Loucy (cell line): ENCODE results near the gene GABBR1.

Experiments
- H2AFZ ChIP-seq: fragments of 200-600 bp; sonication (generic); 2 replicates; pipeline ENCODE4 v1.6.0; 2016; ENCODE audit warnings: antibody characterized with exemption, mild to moderate bottlenecking, low read length, moderate library complexity
- H3F3A ChIP-seq: fragments of 200-600 bp; 2 replicates; pipeline ENCODE4 v1.6.0; 2016; ENCODE audit warnings: antibody characterized with exemption, low read depth, mild to moderate bottlenecking
- H3K27me3 ChIP-seq: fragments of 200-600 bp; sonication (generic); 2 replicates; pipeline ENCODE4 v1.6.1; 2014; ENCODE audit warnings: low read length, mild to moderate bottlenecking; ENCODE audit not compliant: insufficient read depth, poor library complexity, severe bottlenecking
- H3K36me3 ChIP-seq: fragments of 200-600 bp; sonication (generic); 2 replicates; pipeline ENCODE4 v1.6.1; 2016; ENCODE audit warnings: low read length; ENCODE audit not compliant: insufficient read depth
- H3K4me1 ChIP-seq: fragments of 200-600 bp; sonication (generic); 2 replicates; pipeline ENCODE4 v1.5.1; 2014; ENCODE audit warnings: low read length, mild to moderate bottlenecking; ENCODE audit not compliant: insufficient read depth, poor library complexity, severe bottlenecking
- H3K4me2 ChIP-seq: fragments of 200-600 bp; sonication (generic); 2 replicates; pipeline ENCODE4 v1.6.0; 2014; ENCODE audit warnings: antibody characterized with exemption, low read length, low read depth, mild to moderate bottlenecking; ENCODE audit not compliant: poor library complexity, severe bottlenecking
- H3K4me3 ChIP-seq: fragments of 200-600 bp; sonication (generic); 2 replicates; pipeline ENCODE4 v1.5.1; 2014; ENCODE audit warnings: low read length, mild to moderate bottlenecking, mixed read lengths; ENCODE audit not compliant: poor library complexity, severe bottlenecking
- H3K79me2 ChIP-seq: fragments of 200-600 bp; sonication (generic); 2 replicates; pipeline ENCODE4 v1.6.1; 2014; ENCODE audit warnings: low read length; ENCODE audit not compliant: insufficient read depth
- H3K9ac ChIP-seq: fragments of 200-600 bp; sonication (generic); 2 replicates; pipeline ENCODE4 v1.6.0; 2014; ENCODE audit warnings: mild to moderate bottlenecking, low read depth, low read length, moderate library complexity; ENCODE audit not compliant: poor library complexity, severe bottlenecking
- H3K9me2 ChIP-seq: fragments of 200-600 bp; sonication (generic); replicated peaks from 2 replicates; pipeline ENCODE4 v1.6.1; 2016; ENCODE audit warnings: low read depth, low read length, mixed read lengths
- H3K9me3 ChIP-seq: fragments of 200-600 bp; sonication (generic); 2 replicates; pipeline ENCODE4 v1.6.1; 2014; ENCODE audit warnings: mild to moderate bottlenecking, antibody characterized with exemption, low read length, low read depth; ENCODE audit not compliant: insufficient read depth
- H4K20me1 ChIP-seq: fragments of 200-600 bp; sonication (generic); 2 replicates; pipeline ENCODE4 v1.6.0; 2014; ENCODE audit warnings: antibody characterized with exemption, low read length, mild to moderate bottlenecking; ENCODE audit not compliant: insufficient read depth, poor library complexity, severe bottlenecking
- CTCF ChIP-seq: fragments of 200-600 bp; sonication (generic); conservative IDR thresholded peaks from 2 replicates; pipeline ENCODE4 v1.5.1; 2014; ENCODE audit warnings: mild to moderate bottlenecking, antibody characterized with exemption, low read length
- EZH2phosphoT487 ChIP-seq: fragments of 200-600 bp; IDR thresholded peaks from 2 replicates; pipeline ENCODE4 v1.6.1; 2018; ENCODE audit warnings: antibody characterized with exemption, mild to moderate bottlenecking, moderate library complexity, borderline replicate concordance

The GABBR1 gene

GRCh38 chr6:29527564-29527963 is 105.4 kb downstream of the GABBR1 start:
- H3K36me3 ChIP-seq, result no peaks in the 10 kb centered on the region
- no peak overlapping the region for H3K4me3 ChIP-seq
- H3K4me2 ChIP-seq, result no peak overlapping the region
- H3F3A ChIP-seq, result peaks cover 14% of the 10 kb centered on the region
- no peaks in the 10 kb centered on the region for H4K20me1 ChIP-seq
- H2AFZ ChIP-seq, result no peak overlapping the region
- no peaks in the 10 kb centered on the region for H3K9me2 ChIP-seq
- H3K4me1 ChIP-seq, result peaks cover 53% of the 10 kb centered on the region
- no peak for TF ChIP-seq CTCF
- TF ChIP-seq EZH2phosphoT487, result no peak
- H3K27me3 ChIP-seq, result no peaks in the 10 kb centered on the region
- no peaks in the 10 kb centered on the region for H3K79me2 ChIP-seq
- no peak overlapping the region for H3K9ac ChIP-seq
- H3K9me3 ChIP-seq, result peaks cover 5% of the 10 kb centered on the region; the same call in 1 of the 2 replicates

- H3K4me3 ChIP-seq, result no peak overlapping the region
- H3K9ac ChIP-seq, result no peak overlapping the region
- H2AFZ ChIP-seq, result no peak overlapping the region
- H3K36me3 ChIP-seq, result no peaks in the 10 kb centered on the region
- H3K4me2 ChIP-seq, result no peak overlapping the region
- peaks cover 5% of the 10 kb centered on the region; the same call in 1 of the 2 replicates for H3K9me3 ChIP-seq
- H3F3A ChIP-seq, result peaks cover 16% of the 10 kb centered on the region
- H3K79me2 ChIP-seq, result no peaks in the 10 kb centered on the region
- TF ChIP-seq CTCF, result no peak
- no peak for TF ChIP-seq EZH2phosphoT487
- H3K27me3 ChIP-seq, result no peaks in the 10 kb centered on the region
- H3K4me1 ChIP-seq, result peaks cover 57% of the 10 kb centered on the region
- H4K20me1 ChIP-seq, result no peaks in the 10 kb centered on the region
- H3K9me2 ChIP-seq, result no peaks in the 10 kb centered on the region
These were observed 105.9 kb downstream of the GABBR1 start for GRCh38 chr6:29527126-29527525.

GRCh38 chr6:29525311-29525639 is 107.7 kb downstream of the GABBR1 start:
- peaks cover 64% of the 10 kb centered on the region for H3K4me1 ChIP-seq
- no peaks in the 10 kb centered on the region for H3K79me2 ChIP-seq
- H3K4me3 ChIP-seq, result peak overlapping the region; percentile 52
- peak overlapping the region; percentile 49 for H3K9ac ChIP-seq
- no peaks in the 10 kb centered on the region for H3K9me2 ChIP-seq
- H4K20me1 ChIP-seq, result no peaks in the 10 kb centered on the region
- no peak for TF ChIP-seq EZH2phosphoT487
- 0 out of 2 replicates have a peak overlapping the region, but pooled peaks have one; percentile 38 for H2AFZ ChIP-seq
- H3K4me2 ChIP-seq, result peak overlapping the region; percentile 62
- H3F3A ChIP-seq, result peaks cover 16% of the 10 kb centered on the region
- no peaks in the 10 kb centered on the region for H3K27me3 ChIP-seq
- peaks cover 5% of the 10 kb centered on the region; the same call in 1 of the 2 replicates for H3K9me3 ChIP-seq
- no peaks in the 10 kb centered on the region for H3K36me3 ChIP-seq
